Stimulated activated CD8-positive, alpha-beta memory T cell treated with anti-CD3 and anti-CD28 coated beads, Interleukin-12 subunit alpha, Interleukin-12 subunit beta, amount 100 ng/mL, for 4 hours (primary cell): ENCODE data around the gene PREP.
"Not testable (repeated sequence)": the region's sequence is repeated elsewhere in the genome, so short reads cannot be mapped to it uniquely, and the experiment has no call there.

ENCODE experiments used
- DNase-seq: peaks from one replicate; pipeline ENCODE4 v3.0.0-alpha.2; 2020; ENCODE audit warnings: low read depth

Gene PREP

GRCh38 chr6:105402939-105403935 is at the start of gene PREP:
PREP (minus strand) TSS chr6:105403082; CDS start chr6:105402891, 191 bp downstream.
- peak; percentile 80 for DNase-seq

- DNase-seq: no peak
Observed at GRCh38 chr6:105452376-105452775, 49.5 kb upstream of the PREP start.

GRCh38 chr6:105449756-105450390 is 47.0 kb upstream of the PREP start:
- no peak for DNase-seq

- no peak for DNase-seq
Observed at GRCh38 chr6:105445481-105445880, 42.6 kb upstream of the PREP start.

GRCh38 chr6:105443941-105444340 is 41.1 kb upstream of the PREP start:
- no peak for DNase-seq

GRCh38 chr6:105442369-105442768 is 39.5 kb upstream of the PREP start:
- DNase-seq: no peak

GRCh38 chr6:105437236-105437635 is 34.4 kb upstream of the PREP start:
- no peak for DNase-seq

- DNase-seq: no peak
Observed at GRCh38 chr6:105433723-105434122, 30.8 kb upstream of the PREP start.

GRCh38 chr6:105432797-105433196 is 29.9 kb upstream of the PREP start:
- no peak for DNase-seq

- no peak for DNase-seq
Observed at GRCh38 chr6:105431226-105431625, 28.3 kb upstream of the PREP start.

GRCh38 chr6:105430685-105431084 is 27.8 kb upstream of the PREP start:
- DNase-seq: no peak

- DNase-seq: no peak
Observed at GRCh38 chr6:105429676-105430075, 26.8 kb upstream of the PREP start.

GRCh38 chr6:105428342-105428957 is 25.6 kb upstream of the PREP start:
- no peak for DNase-seq

- peak; percentile 32 for DNase-seq
Observed at GRCh38 chr6:105424175-105424783, 21.4 kb upstream of the PREP start.

GRCh38 chr6:105416971-105417370 is 14.1 kb upstream of the PREP start:
- not testable (repeated sequence) for DNase-seq

GRCh38 chr6:105409734-105410133 is 6.9 kb upstream of the PREP start:
- DNase-seq: no peak

GRCh38 chr6:105402090-105402938 is 568 bp downstream of the PREP start:
- DNase-seq: no peak

- no peak for DNase-seq
Observed at GRCh38 chr6:105401247-105402089, 1.4 kb downstream of the PREP start.

- no peak for DNase-seq
Observed at GRCh38 chr6:105400501-105400900, 2.4 kb downstream of the PREP start.

GRCh38 chr6:105398859-105399258 is 4.0 kb downstream of the PREP start:
- no peak for DNase-seq
